NCI-H146 treated with DMSO at 0.1 percent for 48 hours (cell line): ENCODE results near the gene NFX1.
"Not testable (repeated sequence)": the region's sequence is repeated elsewhere in the genome, so short reads cannot be mapped to it uniquely, and the experiment has no call there.

ENCODE experiments used
- DNase-seq: peaks from one replicate; lab custom pipeline; 2025; ENCODE audit not compliant: unreplicated experiment; lab: John Stamatoyannopoulos, UW

Gene NFX1

DNA sequence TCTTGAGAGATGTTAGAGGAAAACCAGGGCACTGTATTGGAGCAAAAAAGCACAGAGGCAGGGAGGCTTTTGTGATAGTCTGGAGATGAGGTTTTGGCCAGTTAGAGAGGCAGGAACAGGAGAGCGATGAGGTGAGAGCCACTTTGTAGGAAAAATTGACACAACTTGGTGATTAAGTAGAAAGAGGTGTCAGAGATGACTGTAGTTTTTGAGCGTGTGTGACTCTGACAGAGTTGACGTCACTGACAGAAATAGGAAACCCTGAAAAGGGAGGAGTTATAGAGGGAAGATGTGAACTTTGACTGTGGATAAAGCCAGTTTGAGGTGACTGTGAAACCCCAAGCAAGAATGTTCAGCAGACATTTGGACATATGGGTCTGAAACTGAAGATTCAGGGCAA lies 15.7 kb downstream of the NFX1 start:
- no peak for DNase-seq

- no peak for DNase-seq
Observed at GRCh38 chr9:33307067-33307466, 16.8 kb downstream of the NFX1 start.

DNA sequence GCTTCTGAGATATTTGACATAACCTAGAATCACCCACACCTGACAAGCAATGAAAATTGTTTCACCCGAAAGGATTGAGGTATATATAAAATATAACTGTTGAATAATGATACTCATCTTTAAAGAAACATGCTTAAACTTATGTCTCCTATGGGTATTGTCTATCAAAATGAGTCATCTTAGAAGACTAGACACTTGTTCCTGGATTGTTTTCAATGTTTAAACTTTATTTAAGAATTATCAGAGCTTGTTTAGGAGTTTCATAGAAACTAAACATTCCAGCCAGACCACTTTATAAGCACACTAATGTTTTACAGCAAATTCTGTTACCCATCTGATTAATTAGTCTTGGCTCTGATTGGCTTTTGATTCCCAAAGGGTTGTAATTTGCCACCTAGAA lies 19.6 kb downstream of the NFX1 start:
- no peak for DNase-seq

- DNase-seq, result no peak
Observed at GRCh38 chr9:33310748-33311147, 20.4 kb downstream of the NFX1 start.

DNA sequence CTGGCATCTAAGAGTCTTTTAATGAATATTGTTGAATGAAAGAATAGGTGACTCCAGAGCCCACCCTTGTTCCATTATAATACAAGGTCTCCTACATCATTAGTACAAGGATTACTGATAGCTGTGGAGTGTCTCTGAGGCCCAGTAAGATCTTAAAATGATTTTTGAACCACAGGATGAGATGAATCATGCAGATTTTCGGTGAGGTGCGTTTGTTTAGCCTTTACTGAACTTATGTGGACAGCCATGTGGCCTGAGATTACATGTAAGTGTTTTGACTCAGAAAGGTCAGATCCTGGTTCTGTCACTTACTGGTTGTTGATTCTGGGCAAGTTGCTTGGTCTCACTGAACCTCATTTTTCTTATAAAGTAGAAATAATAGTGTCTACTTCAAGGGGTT lies 21.6 kb downstream of the NFX1 start:
- DNase-seq, result no peak

DNA sequence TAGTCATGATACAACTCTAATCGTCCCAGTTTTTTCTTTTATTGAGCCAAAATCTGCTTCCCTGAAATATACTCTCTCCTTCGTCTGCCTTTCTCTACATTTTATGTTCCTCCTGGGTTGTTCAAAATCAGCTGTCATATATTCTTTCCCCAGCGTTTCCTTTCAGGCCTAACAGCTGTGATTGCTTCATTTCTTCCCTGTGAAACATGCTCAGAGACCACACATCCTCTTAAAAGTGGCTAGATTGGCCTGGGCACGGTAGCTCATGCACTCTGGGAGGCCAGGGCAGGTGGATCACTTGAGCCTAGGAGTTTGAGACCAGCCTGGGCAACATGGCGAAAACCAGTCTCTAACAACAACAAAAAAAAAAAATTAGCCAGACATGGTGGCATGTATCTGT lies 25.1 kb downstream of the NFX1 start:
- no peak for DNase-seq

- DNase-seq, result not testable (repeated sequence)
Observed at GRCh38 chr9:33317136-33317535, 26.8 kb downstream of the NFX1 start.

DNA sequence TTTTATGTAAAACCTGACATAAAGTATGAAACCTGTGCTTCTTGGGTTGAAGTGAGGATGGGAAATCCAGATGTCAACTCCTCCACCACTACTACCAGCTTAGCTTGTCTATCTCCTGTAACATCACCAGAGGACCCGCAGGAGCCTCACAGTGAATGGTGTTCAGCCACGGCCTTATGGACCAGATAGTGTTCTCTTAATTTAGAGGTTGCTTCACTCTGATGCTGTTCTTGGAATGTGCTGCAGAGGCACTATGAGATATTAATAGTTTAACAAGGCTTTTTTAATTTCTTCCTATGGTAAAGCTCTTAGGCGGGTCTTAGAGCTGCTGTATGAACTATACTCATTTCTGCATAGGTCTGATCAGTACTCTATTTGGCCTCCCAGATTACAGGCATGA lies 27.9 kb downstream of the NFX1 start:
- no peak for DNase-seq

GRCh38 chr9:33318781-33319180 lies 28.5 kb downstream of the NFX1 start:
- no peak for DNase-seq

DNA sequence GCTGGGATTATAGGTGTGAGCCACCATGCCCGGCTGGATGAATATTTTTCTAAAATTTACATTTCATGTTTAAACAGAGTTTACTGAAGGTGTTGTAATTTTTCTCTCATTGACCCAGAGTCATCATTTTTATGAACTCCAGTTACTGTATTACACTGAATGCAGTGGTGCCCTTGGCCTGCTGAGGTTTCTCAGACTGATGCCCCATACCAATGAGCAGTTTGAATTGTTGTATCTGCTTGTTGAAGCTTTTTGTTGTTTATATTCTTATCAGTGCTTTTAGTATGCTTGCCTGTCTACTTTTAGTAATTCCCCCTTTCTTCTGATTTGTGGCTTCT lies 29.9 kb downstream of the NFX1 start:
- DNase-seq, result no peak

DNA sequence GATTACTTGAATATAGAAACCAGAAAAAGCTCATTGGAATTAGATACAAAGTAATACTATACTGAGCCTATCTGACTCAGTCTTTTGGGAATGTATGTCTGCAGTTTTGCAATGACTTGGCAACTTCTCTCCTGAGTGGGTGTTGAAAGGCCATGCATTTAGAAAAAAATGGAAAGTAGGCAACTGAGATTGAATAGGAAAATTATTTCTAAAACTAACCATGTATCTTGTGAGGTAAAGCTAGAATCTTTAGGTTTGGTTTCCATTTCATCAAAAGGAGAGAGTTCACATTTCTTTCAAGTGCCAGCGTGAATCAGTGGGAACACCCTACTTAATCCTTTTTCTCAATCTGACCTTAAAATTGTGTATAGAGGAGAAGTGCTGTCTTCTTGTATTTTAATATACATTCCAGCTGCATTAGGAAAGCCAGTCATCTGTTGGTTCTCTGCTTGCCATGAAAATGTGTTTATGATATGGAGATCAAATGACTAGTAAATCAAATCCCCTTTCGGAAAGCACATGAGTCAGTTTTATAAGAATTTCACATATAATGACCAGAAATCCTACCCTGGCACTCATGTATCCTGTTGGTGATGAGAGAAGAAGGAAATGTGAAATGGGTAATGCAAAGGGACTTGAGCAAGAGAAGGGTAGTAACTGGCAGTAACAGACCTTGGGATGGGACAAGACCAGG lies 30.4 kb downstream of the NFX1 start:
- DNase-seq, result no peak

DNA sequence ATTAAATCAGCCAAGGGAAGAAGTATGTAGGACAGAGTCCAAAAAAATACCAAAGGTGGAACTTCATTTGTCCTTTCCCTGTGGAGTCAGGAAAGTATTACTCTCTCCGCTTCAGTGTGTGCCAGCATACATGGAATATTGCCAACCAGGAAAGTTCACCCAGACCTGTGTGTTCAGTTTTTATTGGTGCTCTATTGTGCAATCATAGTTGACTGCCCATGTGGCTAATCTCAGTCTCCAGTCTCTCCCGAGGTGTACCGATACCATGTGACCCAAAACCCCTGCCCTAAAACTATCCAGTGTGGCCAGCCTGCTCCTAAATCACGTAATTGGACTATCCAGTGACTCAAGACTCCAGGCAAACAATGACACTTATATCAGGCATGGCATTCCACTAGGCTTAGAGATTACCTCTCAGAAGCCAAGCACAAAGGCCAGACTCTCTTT lies 38.8 kb downstream of the NFX1 start:
- DNase-seq, result no peak

DNA sequence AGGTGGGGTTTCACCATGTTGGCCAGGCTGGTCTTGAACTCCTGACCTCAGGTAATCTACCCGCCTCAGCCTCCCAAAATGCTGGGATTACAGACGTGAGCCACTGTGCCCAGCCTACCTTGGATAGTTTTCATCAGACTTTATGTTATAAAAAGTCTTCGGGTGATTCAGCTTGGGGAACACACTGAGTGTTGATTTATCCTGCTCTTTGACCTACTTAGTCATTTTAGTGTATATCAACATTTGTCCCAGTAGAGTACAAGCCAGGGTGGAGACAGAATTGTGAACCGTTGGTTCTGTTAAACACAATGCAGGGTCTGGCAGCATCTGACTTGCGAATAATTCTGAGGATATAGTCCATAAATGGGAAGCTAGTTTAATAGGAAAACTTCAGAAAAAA lies 39.7 kb downstream of the NFX1 start:
- DNase-seq, result no peak

DNA sequence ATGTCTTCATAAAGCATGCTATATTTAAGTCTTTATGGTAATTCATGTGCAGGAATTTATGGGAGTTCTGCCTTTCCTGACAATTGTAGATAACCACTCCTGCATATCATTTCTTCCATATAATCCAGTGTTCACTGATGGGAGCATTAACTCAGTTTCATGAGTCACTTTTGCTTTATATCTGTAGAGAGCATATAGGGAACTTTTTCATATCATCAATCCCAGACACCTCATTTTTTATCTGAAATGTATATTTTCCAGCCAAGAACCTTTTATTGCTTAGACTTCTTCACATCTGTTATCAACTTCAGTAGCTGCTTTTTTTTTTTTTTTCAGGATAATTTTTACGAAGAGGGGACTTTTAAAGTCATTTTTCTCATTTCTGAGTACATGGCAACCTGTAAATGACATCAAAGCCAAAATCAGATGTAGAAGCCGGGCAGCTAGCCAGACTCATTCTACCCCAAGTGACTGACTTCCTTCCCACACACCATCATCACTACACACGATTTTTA lies 41.1 kb downstream of the NFX1 start:
- no peak for DNase-seq

- no peak for DNase-seq
Observed at GRCh38 chr9:33332011-33332410, 41.7 kb downstream of the NFX1 start.

DNA sequence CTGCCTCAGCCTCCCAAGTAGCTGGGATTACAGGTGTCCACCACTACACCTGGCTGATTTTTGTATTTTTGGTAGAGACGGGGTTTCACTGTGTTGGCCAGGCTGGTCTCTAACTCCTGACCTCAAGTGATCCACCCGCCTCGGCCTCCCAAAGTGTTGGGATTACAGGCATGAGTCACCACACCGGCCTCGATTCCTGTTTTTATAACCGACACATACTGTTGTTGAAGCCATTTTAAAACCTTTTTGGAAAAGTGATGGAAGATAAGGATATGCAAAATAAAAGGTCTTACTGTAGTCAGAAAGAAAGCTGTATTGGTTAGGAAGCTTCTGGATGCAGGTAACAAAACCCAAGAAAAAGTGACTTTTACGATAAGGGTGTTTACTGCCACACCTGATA lies 42.6 kb downstream of the NFX1 start:
- not testable (repeated sequence) for DNase-seq

GRCh38 chr9:33340186-33340585 lies 49.9 kb downstream of the NFX1 start:
- DNase-seq, result no peak

GRCh38 chr9:33341182-33341581 lies 50.9 kb downstream of the NFX1 start:
- no peak for DNase-seq

DNA sequence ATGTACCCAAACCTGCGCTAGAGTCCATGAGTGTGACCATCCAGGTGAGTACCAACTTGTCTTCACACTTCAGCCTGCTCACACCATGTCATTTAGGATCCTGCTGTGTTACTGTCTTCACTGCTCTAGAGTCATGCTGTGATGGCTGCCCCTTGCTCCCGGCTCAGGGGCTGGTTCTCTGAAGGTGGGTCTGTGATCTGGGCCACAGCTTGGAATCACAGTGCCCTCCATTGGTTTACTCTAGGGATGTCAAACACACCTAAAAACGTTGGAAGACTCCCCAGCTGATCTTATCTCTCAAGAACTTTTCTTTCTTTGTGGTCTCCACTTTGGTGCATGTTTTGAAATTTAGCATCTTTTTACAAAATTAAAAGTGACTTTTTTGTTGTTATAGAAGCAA lies 53.8 kb downstream of the NFX1 start:
- DNase-seq, result no peak

DNA sequence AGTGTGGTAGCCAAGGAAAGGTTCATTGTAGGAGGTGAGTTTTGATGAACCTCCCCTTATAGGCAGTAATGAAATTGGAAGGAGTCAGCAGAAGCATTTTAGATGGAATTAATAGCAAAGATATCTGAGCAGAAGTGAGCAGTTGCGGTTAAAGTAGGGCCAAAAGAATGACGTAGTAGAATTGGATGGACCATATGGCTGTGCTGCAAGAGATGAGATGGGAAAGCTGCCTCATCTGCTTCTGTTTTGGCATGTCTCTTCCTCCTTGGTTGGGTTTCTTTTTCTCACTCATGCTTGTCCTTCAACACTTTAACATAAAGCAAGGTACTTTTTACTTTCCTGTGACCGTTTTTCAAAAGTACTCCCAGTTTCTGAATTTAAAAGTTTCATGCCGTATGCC lies 56.2 kb downstream of the NFX1 start:
- DNase-seq, result no peak

DNA sequence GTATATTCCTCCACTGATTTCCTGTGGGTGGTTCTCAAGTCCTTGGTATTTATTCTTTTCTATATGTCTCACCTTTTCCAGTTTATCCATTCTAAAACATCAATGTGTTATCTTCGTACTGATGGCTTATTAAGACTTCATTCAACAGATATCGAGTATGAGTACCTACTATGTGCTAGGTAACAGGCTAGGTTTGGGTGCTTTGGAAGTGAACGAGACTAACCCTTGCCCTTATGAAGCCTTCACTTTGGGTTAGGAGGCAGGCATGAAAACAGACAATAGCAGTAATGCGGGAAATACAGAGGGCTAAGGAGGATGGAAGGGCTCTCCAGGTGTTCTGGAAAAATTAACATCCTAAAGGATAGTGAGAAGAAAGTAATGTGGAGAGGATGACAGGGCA lies 58.7 kb downstream of the NFX1 start:
- no peak for DNase-seq

DNA sequence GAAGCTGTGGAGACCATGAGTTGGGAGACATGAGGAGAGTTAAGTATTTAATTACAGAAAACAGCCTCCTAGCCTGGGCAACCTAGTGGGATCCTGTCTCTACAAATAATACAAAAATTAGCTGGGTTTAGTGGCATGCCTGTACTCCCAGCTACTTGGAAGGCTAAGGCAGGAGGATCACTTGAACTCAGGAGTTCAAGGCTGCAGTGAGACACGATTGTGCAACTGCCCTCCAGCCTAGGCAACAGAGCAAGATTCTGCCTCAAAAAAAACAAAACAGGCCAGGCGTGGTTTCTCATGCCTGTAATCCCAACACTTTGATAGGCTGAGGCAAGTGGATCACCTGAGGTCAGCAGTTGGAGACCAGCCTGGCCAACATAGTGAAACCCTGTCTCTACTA lies 59.4 kb downstream of the NFX1 start:
- DNase-seq, result no peak

- DNase-seq, result no peak
Observed at GRCh38 chr9:33350310-33350709, 60.0 kb downstream of the NFX1 start.
